Transverse colon (tissue), 4 donors: ENCODE measurements around the gene ISLR. TPM values are rescaled to one million over a fixed set of nuclear protein-coding genes. Genes with fewer than 3 reads are reported as not detected.
A peak's percentile ranks its signal among the peaks of the same experiment; 100 is the strongest.

ENCODE experiments used
- DNase-seq: peaks from one replicate; pipeline ENCODE4 v3.0.0-alpha.2; 2019
- H3K27ac ChIP-seq, 4 donors: fragments of 200-600 bp; sonication (generic); 2 replicates each; pipeline ENCODE4 v1.5.1; 2016 to 2018; ENCODE audit warnings: inconsistent platforms in 4 of 4
- H3K27me3 ChIP-seq: fragments of 200-600 bp; sonication (generic); 2 replicates; pipeline ENCODE4 v1.5.1; 2017; ENCODE audit warnings: inconsistent platforms
- H3K36me3 ChIP-seq, 4 donors: fragments of 200-600 bp; sonication (generic); 2 replicates each; pipeline ENCODE4 v1.5.1; 2017 to 2019; ENCODE audit warnings: inconsistent platforms in 4 of 4
- H3K4me1 ChIP-seq, 4 donors: fragments of 200-600 bp; sonication (generic); 2 replicates each; pipeline ENCODE4 v1.5.1; 2017 to 2020; ENCODE audit warnings: inconsistent platforms in 4 of 4
- H3K4me3 ChIP-seq, 4 donors: fragments of 200-600 bp; sonication (generic); 1 replicate in 1 of 4; 2 replicates in 3 of 4; pipeline versions ENCODE4 v1.5.1 to v1.6.1; 2017 to 2019; ENCODE audit warnings: inconsistent platforms in 4 of 4
- H3K9me3 ChIP-seq, 2 donors: fragments of 200-600 bp; sonication (generic); 2 replicates each; pipeline ENCODE4 v1.5.1; 2017 to 2019; ENCODE audit warnings: inconsistent platforms in 2 of 2
- CTCF ChIP-seq, 5 experiments: fragments of 200-600 bp in 3 of 5; fragments of 450-650 bp in 2 of 5; sonication (generic) in 3 of 5; IDR thresholded peaks; 1 replicate in 2 of 5; 2 replicates in 3 of 5; pipeline ENCODE4 v1.5.1; 2016 to 2017; ENCODE audit warnings: antibody characterized with exemption in 5 of 5, inconsistent platforms in 3 of 5, mild to moderate bottlenecking in 2 of 5, moderate library complexity in 1 of 5
- EP300 ChIP-seq: sonication (generic); formaldehyde crosslinking; IDR thresholded peaks from one replicate; pipeline ENCODE4 v1.6.1; 2017; ENCODE audit warnings: antibody characterized with exemption, low read depth
- POLR2A ChIP-seq: fragments of 450-650 bp; IDR thresholded peaks from one replicate; pipeline ENCODE4 v1.6.1; 2016; ENCODE audit warnings: antibody characterized with exemption, mild to moderate bottlenecking, moderate library complexity
- POLR2AphosphoS5 ChIP-seq, 3 donors: sonication (generic); formaldehyde crosslinking; IDR thresholded peaks; one replicate each; pipeline ENCODE4 v1.6.1; 2016; ENCODE audit warnings: antibody characterized with exemption in 3 of 3
- WGBS, 2 donors: methylation state at CpG; one replicate each; pipeline ENCODE4 v1.1.5; 2018; ENCODE audit warnings: low coverage in 1 of 2; 5-methylcytosine and 5-hydroxymethylcytosine counted together
- in situ Hi-C, 4 donors: fragments of 200-750 bp; cut with MboI; loops; one replicate each; pipeline versions ENCODE4 v1.15.0 to v1.15.1; 2017; ENCODE audit warnings: low sequenced_read_pairs in 3 of 4, low pct_ligation_motif_present in 1 of 4, low pct_unique_long_range_greater_than_20kb in 1 of 4
- intact Hi-C: fragments of 100-400 bp; cut with DNase I; formaldehyde crosslinking; loops from one replicate; pipeline ENCODE4 v1.15.1; 2023; ENCODE audit warnings: low total_unique reads
- total RNA-seq, 4 donors: library from RNA; depleted of rRNA; stranded (reverse); fragments of >200 nt; gene quantifications; one replicate each; pipeline ENCODE4 v1.1.0, GENCODE V29; 2016

ISLR gene
- total RNA-seq, 4 donors from 2014 or later, result 18.8 to 191 (median 25.5) TPM

GRCh38 chr15:74178326-74179100, 5.0 kb downstream of the ISLR start:
- H3K27ac ChIP-seq, result peak overlapping the region in 1 of 4 donors; percentile 58
- H3K9me3 ChIP-seq, result no peaks in the 10 kb centered on the region
- H3K4me3 ChIP-seq, result no peak overlapping the region
- H3K36me3 ChIP-seq, result no peaks in the 10 kb centered on the region
- TF ChIP-seq POLR2AphosphoS5 (IDR thresholded peaks at IDR 0.05) (no peak), CTCF (IDR thresholded peaks at IDR 0.05) (no peak), EP300 (no peak), POLR2A (no peak)
- intact Hi-C loops (no loop called here), in situ Hi-C loops (no loop called here)
- 80 to 87% methylated on average over 1 to 7 of the region's 7 CpGs for WGBS, 2 donors
- no peaks in the 10 kb centered on the region for H3K27me3 ChIP-seq
- DNase-seq, result no peak
- peaks cover 0 to 25% (median 6%) of the 10 kb centered on the region in 4 donors for H3K4me1 ChIP-seq

GRCh38 chr15:74179101-74179841, 5.8 kb downstream of the ISLR start:
- peak; percentile 27 for DNase-seq
- intact Hi-C loops (no loop called here), in situ Hi-C loops (no loop called here)
- Histone ChIP-seq H3K27me3 (no peaks in the 10 kb centered on the region), H3K4me3 (no peak overlapping the region), H3K4me1 (peaks cover 0 to 21% (median 6%) of the 10 kb centered on the region in 4 donors), H3K27ac (peak overlapping the region in 3 of 4 donors; percentile 27 to 58 (median 43)), H3K9me3 (no peaks in the 10 kb centered on the region), H3K36me3 (no peaks in the 10 kb centered on the region)
- no peak for TF ChIP-seq POLR2A
- TF ChIP-seq POLR2AphosphoS5 (IDR thresholded peaks at IDR 0.05), result peak in 1 of 3 donors; percentile 21
- WGBS, 2 donors, result 47 to 82% methylated on average over 3 to 13 of the region's 13 CpGs

GRCh38 chr15:74179983-74180880, 6.7 kb downstream of the ISLR start:
- DNase-seq, result no peak
- TF ChIP-seq CTCF (IDR thresholded peaks at IDR 0.05) (no peak), POLR2AphosphoS5 (IDR thresholded peaks at IDR 0.05) (no peak), EP300 (no peak), POLR2A (no peak)
- Histone ChIP-seq H3K27me3 (no peaks in the 10 kb centered on the region), H3K27ac (peak overlapping the region in 3 of 4 donors; percentile 27 to 58 (median 43)), H3K4me3 (no peak overlapping the region), H3K36me3 (no peaks in the 10 kb centered on the region), H3K4me1 (peaks cover 0 to 21% (median 6%) of the 10 kb centered on the region in 4 donors), H3K9me3 (no peaks in the 10 kb centered on the region)
- intact Hi-C loops, result no loop called here
- in situ Hi-C loops, result no loop called here
- WGBS, 2 donors, result 82% methylated on average over 2 to 17 of the region's 17 CpGs

- H3K4me3 ChIP-seq, result no peak overlapping the region
- no peak overlapping the region for H3K27ac ChIP-seq
- no peak for DNase-seq
- no peaks in the 10 kb centered on the region for H3K9me3 ChIP-seq
- intact Hi-C loops, result no loop called here
- H3K36me3 ChIP-seq, result no peaks in the 10 kb centered on the region
- TF ChIP-seq CTCF (IDR thresholded peaks at IDR 0.05), result no peak
- peaks cover 0 to 18% (median 6%) of the 10 kb centered on the region in 4 donors for H3K4me1 ChIP-seq
- 85 to 91% methylated on average over 4 to 15 of the region's 21 CpGs for WGBS, 2 donors
- in situ Hi-C loops, result no loop called here
- H3K27me3 ChIP-seq, result no peaks in the 10 kb centered on the region
Observed at GRCh38 chr15:74180881-74181602, 7.5 kb downstream of the ISLR start.
